T-helper 2 cell treated with Interferon-gamma antibody and Interleukin-4, amounts not matched to agents 5 μg/mL and 100 μg/mL, for 36 hours (primary cell): ENCODE measurements around the gene CORIN.

Experiments used
- DNase-seq: peaks from one replicate; pipeline ENCODE4 v3.0.0; 2021; ENCODE audit warnings: low spot score
- H3K27ac Mint-ChIP-seq: one replicate; pipeline ENCODE4 v1.8.0; 2021; ENCODE audit warnings: mild to moderate bottlenecking, mixed read lengths
- H3K27me3 Mint-ChIP-seq: one replicate; pipeline ENCODE4 v1.8.0; 2021; ENCODE audit warnings: low read depth, mixed read lengths
- H3K36me3 Mint-ChIP-seq: one replicate; pipeline ENCODE4 v1.8.0; 2021; ENCODE audit warnings: low read depth, mixed read lengths
- H3K4me1 Mint-ChIP-seq: one replicate; pipeline ENCODE4 v1.8.0; 2021; ENCODE audit warnings: low read depth, mixed read lengths
- H3K4me3 Mint-ChIP-seq: one replicate; pipeline ENCODE4 v1.8.0; 2022; ENCODE audit warnings: mild to moderate bottlenecking, moderate library complexity, mixed read lengths
- H3K9me3 Mint-ChIP-seq: one replicate; pipeline ENCODE4 v1.8.0; 2021; ENCODE audit warnings: mixed read lengths

Gene CORIN

DNA sequence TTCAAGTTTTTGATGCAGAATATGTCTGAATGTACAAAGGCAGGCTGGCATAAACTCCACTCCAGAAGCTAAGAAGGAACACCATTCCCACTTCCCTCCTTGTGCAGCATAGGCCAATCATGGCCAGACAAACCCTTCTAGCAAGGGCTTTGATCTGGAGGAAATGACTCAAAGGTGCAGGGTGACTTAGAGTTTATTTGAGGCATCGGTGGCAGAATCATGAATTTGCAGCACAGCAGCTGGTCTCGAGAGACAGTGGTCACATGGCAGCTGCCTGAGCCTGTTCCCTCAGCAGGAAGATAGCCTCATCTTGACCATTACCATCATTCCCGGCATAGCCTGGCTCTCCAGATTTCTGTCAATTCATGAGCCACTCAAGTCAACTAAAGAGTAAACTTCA, 198.3 kb downstream of the CORIN start:
- no peak for DNase-seq
- Mint-ChIP-seq H3K4me3 (no peak overlapping the region), H3K27me3 (peaks cover 4% of the 10 kb centered on the region)

DNA sequence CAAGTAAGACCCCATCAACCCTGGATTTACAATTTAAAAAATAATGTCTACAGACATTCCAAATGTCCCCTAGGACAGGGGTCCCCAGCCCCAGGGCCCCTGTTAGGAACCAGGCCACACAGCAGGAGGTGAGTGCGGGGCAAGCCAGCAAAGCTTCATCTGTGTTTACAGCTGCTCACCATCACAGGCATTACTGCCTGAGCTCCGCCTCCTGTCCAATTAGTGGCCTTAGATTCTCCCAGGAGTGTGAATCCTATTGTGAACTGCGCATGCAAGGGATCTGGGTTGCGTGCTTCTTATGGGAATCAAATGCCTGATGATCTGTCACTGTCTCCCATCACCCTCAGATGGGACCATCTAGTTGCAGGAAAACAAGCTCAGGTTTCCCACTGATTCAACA, 206.7 kb downstream of the CORIN start:
- no peaks in the 10 kb centered on the region for H3K9me3 Mint-ChIP-seq
- H3K4me3 Mint-ChIP-seq: no peak overlapping the region
- DNase-seq: no peak
- no peaks in the 10 kb centered on the region for H3K4me1 Mint-ChIP-seq
- H3K27ac Mint-ChIP-seq: no peak overlapping the region
- H3K36me3 Mint-ChIP-seq: no peaks in the 10 kb centered on the region
- peaks cover 6% of the 10 kb centered on the region for H3K27me3 Mint-ChIP-seq

More for the DNA sequence above, 198.3 kb downstream of the CORIN start:
- Mint-ChIP-seq H3K9me3 (no peaks in the 10 kb centered on the region), H3K36me3 (no peaks in the 10 kb centered on the region), H3K4me1 (no peaks in the 10 kb centered on the region), H3K27ac (no peak overlapping the region)

DNA sequence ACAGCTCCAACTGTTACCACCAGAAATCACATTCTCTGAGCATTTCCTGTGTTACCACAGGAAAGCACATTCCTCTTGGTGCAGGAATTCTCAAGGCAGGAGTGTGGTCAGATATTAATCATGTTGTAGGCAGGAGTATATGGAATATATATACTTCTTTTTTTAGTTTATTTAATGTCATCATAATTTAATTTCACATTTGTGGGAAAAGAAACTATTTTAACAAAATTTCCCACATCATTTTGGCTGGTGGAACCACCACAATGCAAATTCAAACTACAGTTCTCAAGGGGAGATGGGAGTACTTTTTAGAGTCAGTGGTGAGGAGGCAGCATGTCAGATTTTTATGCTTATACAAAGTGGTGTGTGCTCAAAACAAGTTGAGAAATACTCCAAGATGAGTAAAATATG, 213.8 kb downstream of the CORIN start:
- H3K27me3 Mint-ChIP-seq: peaks cover 5% of the 10 kb centered on the region
- no peaks in the 10 kb centered on the region for H3K36me3 Mint-ChIP-seq
- H3K4me3 Mint-ChIP-seq: no peak overlapping the region
- H3K4me1 Mint-ChIP-seq: no peaks in the 10 kb centered on the region
- no peak overlapping the region for H3K27ac Mint-ChIP-seq
- DNase-seq: no peak
- H3K9me3 Mint-ChIP-seq: no peaks in the 10 kb centered on the region

GRCh38 chr4:47621181-47621580, 216.7 kb downstream of the CORIN start:
- H3K4me3 Mint-ChIP-seq: no peak overlapping the region
- no peaks in the 10 kb centered on the region for H3K4me1 Mint-ChIP-seq
- H3K36me3 Mint-ChIP-seq: no peaks in the 10 kb centered on the region
- DNase-seq: no peak
- H3K27me3 Mint-ChIP-seq: peaks cover 3% of the 10 kb centered on the region
- no peak overlapping the region for H3K27ac Mint-ChIP-seq
- H3K9me3 Mint-ChIP-seq: no peaks in the 10 kb centered on the region

DNA sequence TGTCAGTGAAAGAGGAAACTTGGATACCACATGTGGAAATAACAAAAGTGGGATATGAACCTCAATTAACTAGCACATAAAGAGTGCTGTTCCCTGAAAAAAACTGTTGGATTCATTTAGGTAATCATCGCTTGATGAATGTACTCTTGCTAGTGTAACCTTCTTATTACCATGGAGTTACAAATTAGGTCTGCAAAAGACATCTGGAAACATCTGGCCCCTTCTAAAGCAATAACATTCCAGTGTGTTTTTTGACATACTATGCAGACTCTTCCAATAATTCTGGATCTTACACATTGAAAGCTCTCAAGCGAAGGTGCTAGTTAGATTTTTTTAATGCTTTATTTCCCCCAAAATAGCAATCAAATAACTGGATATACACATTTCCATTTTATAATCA, 218.2 kb downstream of the CORIN start:
- no peaks in the 10 kb centered on the region for H3K36me3 Mint-ChIP-seq
- H3K27me3 Mint-ChIP-seq: peaks cover 2% of the 10 kb centered on the region
- H3K4me3 Mint-ChIP-seq: no peak overlapping the region
- no peak overlapping the region for H3K27ac Mint-ChIP-seq
- H3K4me1 Mint-ChIP-seq: no peaks in the 10 kb centered on the region
- DNase-seq: no peak
- no peaks in the 10 kb centered on the region for H3K9me3 Mint-ChIP-seq

DNA sequence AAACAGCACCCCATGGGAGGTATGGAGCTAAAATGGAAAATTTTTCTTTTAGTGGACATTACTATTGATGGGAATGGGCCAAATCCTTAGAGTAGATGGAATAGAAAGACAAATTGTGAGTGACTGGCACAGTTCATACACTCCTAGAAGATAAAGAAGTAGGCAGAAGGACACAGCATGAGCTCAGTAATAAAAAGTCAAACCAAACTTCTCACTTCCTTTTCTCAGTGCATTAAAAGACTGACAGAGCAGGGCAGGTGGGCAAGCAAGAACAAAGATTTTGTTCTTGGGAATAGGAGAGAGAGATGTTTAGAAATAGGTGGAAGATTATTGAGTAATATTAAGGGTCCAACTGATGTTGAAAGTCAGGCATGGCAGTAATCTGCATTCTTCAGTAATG, 220.3 kb downstream of the CORIN start:
- DNase-seq: no peak
- Mint-ChIP-seq H3K4me1 (no peaks in the 10 kb centered on the region), H3K27me3 (no peaks in the 10 kb centered on the region), H3K9me3 (no peaks in the 10 kb centered on the region), H3K27ac (no peak overlapping the region), H3K4me3 (no peak overlapping the region), H3K36me3 (no peaks in the 10 kb centered on the region)

- no peaks in the 10 kb centered on the region for H3K36me3 Mint-ChIP-seq
- no peaks in the 10 kb centered on the region for H3K4me1 Mint-ChIP-seq
- H3K4me3 Mint-ChIP-seq: no peak overlapping the region
- H3K27ac Mint-ChIP-seq: no peak overlapping the region
- no peaks in the 10 kb centered on the region for H3K27me3 Mint-ChIP-seq
- no peaks in the 10 kb centered on the region for H3K9me3 Mint-ChIP-seq
- no peak for DNase-seq
Measured at GRCh38 chr4:47615385-47615784, 222.5 kb downstream of the CORIN start.

DNA sequence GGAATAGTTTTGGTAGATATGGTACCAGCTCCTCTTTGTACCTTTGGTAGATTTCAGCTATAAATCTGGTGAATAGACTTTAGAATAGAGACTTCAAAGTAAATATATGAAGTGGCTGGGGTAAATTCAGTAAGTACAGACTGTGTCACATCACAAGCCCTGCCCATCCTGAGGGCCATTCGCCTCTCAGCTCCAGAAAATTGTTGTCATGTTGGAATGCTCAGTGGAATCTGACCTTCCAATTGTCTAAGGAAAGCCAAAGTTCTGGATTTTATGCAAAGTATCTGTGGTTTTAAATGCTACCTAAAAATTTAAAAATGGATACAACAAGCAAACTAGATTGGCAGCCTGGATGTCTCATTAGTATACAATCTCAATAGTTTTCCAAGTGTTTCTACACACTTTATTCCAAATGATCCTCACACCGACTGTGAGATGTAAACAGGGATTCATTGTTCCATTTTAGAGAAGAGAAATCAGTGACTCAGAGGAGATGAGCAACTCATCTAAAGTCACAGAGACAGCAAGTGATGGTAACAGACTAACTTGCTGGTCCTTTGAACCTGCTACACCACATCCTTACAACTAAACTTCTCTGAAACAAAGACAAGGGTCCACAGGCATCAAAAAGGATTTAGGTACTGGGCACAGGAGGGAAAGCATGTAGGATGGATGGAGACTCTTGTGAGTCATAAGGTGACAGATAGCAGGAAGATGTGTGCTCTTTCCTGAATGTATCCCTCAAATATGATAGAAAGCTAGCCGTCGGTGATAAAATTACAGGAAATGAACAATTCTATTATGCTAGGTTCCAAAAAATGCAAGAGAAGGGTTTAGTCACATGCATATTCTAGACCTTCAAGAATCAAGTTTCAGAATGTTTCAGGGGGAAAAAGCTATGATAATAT, 225.5 kb downstream of the CORIN start:
- Mint-ChIP-seq H3K9me3 (no peaks in the 10 kb centered on the region), H3K4me3 (no peak overlapping the region), H3K27me3 (no peaks in the 10 kb centered on the region), H3K36me3 (no peaks in the 10 kb centered on the region), H3K4me1 (no peaks in the 10 kb centered on the region), H3K27ac (no peak overlapping the region)
- no peak for DNase-seq

GRCh38 chr4:47606482-47606881, 231.4 kb downstream of the CORIN start:
- H3K9me3 Mint-ChIP-seq: no peaks in the 10 kb centered on the region

DNA sequence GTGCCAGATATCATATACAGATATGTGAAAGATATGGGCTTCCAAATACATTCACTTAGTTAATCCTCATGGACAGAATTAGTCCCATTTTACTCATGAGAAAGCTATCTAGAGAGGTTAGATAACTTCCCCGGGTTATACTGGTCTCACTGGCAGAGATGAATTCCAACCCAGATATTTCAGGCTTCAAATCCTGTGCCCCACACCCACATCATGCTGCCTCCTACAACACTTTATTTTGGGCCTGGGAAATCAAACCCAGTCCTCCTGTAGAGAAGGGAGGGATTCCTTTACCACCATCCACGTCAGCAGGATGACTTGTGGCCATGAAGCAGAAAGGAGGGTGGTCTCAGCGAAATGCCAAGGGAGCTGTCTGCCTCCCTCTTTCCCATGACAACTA, 239.0 kb downstream of the CORIN start:
- Mint-ChIP-seq H3K27ac (no peak overlapping the region), H3K9me3 (no peaks in the 10 kb centered on the region), H3K4me3 (no peak overlapping the region), H3K36me3 (no peaks in the 10 kb centered on the region), H3K27me3 (no peaks in the 10 kb centered on the region), H3K4me1 (no peaks in the 10 kb centered on the region)
- DNase-seq: no peak

More at GRCh38 chr4:47606482-47606881, 231.4 kb downstream of the CORIN start:
- no peaks in the 10 kb centered on the region for H3K36me3 Mint-ChIP-seq
- no peak overlapping the region for H3K27ac Mint-ChIP-seq
- no peaks in the 10 kb centered on the region for H3K27me3 Mint-ChIP-seq
- H3K4me1 Mint-ChIP-seq: no peaks in the 10 kb centered on the region
- no peak for DNase-seq
- H3K4me3 Mint-ChIP-seq: no peak overlapping the region

DNA sequence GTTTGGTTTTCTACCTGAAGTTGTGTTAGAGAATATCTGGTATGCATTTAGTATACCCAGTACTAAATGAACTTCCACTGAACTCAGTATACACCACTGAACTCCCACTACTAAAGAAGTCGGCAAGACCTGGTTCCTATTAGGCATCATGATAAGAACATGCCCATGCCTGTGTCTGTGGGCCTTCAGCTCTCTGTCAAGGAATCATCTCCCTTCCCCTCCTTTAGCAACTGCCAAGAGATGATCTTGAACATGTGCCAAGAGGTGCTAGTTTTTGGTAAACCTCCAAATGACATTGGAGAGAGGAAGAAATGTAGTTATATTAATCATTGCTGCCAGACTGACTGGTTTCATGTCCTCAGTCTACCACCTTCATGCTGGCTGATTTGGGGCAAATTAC, 239.5 kb downstream of the CORIN start:
- Mint-ChIP-seq H3K4me1 (no peaks in the 10 kb centered on the region), H3K36me3 (no peaks in the 10 kb centered on the region), H3K4me3 (no peak overlapping the region), H3K27ac (no peak overlapping the region), H3K9me3 (no peaks in the 10 kb centered on the region), H3K27me3 (no peaks in the 10 kb centered on the region)
- no peak for DNase-seq

- H3K4me1 Mint-ChIP-seq: no peaks in the 10 kb centered on the region
- no peak overlapping the region for H3K4me3 Mint-ChIP-seq
- no peak for DNase-seq
- no peak overlapping the region for H3K27ac Mint-ChIP-seq
- H3K9me3 Mint-ChIP-seq: no peaks in the 10 kb centered on the region
- H3K27me3 Mint-ChIP-seq: no peaks in the 10 kb centered on the region
- no peaks in the 10 kb centered on the region for H3K36me3 Mint-ChIP-seq
Measured at GRCh38 chr4:47597696-47598095, 240.2 kb downstream of the CORIN start.

DNA sequence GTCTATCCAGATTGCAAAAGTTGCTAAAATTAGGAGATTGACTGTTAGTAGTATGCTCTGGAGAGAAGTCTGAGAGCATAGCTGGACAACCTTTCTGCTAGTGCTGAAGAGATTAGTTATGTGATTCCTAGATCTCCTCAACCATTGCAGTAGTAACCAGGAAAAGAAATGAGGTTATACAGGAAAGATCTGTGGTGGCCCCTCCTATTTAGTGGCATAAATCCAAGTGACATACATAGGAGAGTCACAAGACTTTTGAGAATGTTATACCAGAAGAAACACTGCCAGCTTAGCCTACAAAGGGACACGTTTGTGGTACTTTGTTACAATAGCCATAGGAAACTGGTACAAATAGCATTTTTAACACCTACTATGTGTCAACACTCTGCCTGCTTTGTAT, 247.5 kb downstream of the CORIN start:
- Mint-ChIP-seq H3K4me1 (no peaks in the 10 kb centered on the region), H3K4me3 (no peak overlapping the region), H3K27ac (no peak overlapping the region), H3K36me3 (no peaks in the 10 kb centered on the region), H3K27me3 (no peaks in the 10 kb centered on the region), H3K9me3 (peaks cover 5% of the 10 kb centered on the region)
- DNase-seq: no peak

DNA sequence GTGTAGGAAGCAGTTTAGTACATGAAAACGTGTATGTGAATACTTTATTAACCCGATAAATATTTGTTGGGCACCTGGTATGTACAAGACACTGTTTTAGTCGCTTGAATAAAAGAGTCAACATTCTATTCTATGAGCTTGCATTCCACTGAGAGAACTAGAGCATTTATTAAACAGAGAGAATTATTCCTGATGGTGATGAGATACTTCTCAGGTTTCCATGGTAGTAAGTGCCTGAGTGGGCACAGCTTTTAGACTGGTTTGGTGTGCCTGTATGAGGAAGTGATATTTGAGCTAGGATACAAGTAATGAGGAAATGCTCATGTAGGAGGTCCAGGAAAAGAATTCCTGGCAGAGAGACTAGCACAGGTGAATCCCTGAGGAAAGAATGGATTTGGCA, 258.6 kb downstream of the CORIN start:
- H3K27ac Mint-ChIP-seq: no peak overlapping the region
- no peaks in the 10 kb centered on the region for H3K4me1 Mint-ChIP-seq
- H3K27me3 Mint-ChIP-seq: no peaks in the 10 kb centered on the region
- no peak overlapping the region for H3K4me3 Mint-ChIP-seq
- no peak for DNase-seq
- no peaks in the 10 kb centered on the region for H3K9me3 Mint-ChIP-seq
- H3K36me3 Mint-ChIP-seq: no peaks in the 10 kb centered on the region
